HG03442 (cell line): ENCODE data around the gene UPF2.
"Not testable (repeated sequence)": the region's sequence is repeated elsewhere in the genome, so short reads cannot be mapped to it uniquely, and the experiment has no call there.

Experiments
- ATAC-seq: cut with Tn5 transposase; IDR thresholded peaks from one replicate; pipeline ENCODE4 v1.9.1; 2021; ENCODE audit warnings: mild to moderate bottlenecking, moderate library complexity; ENCODE audit not compliant: unreplicated experiment

UPF2 gene

DNA sequence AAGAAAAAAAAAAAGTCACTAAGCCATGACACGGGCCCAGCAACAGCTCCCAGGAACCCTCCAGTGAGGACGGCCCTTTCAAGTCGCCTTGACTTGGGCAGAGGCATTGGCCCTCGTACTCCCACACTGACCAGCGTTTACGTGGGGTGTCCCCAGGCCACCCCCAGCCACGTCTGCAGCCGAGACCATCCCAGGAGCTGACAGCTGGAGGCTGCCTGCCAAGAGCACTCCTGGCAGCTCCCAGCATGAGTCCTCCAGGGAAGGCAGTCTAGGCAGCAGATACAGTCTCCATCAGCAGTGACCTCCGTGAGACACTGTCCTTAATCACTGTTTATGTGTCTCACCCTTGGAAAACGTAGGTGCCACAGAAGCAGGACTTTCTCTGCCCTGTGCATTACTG lies 133.0 kb downstream of the UPF2 start:
- no peak for ATAC-seq

DNA sequence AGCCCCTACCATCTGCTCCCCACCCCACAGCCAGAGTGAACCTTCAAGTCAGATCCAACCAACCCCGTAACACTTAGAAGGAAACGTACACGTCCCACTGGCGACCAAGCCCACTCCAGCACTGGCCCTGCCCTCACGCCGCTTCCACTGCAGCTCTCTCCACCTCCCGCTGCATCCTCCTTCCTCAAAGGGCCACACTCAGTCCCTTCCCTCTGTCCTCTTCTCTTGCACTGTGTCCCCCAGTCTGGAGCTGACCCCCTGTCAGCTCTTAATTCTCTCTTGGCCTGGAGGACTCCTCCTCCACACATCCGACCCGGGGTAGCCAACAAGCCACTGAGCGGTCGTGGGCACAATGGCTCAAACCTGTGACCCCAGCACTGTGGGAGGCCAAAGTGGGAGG lies 133.6 kb downstream of the UPF2 start:
- ATAC-seq: no peak

DNA sequence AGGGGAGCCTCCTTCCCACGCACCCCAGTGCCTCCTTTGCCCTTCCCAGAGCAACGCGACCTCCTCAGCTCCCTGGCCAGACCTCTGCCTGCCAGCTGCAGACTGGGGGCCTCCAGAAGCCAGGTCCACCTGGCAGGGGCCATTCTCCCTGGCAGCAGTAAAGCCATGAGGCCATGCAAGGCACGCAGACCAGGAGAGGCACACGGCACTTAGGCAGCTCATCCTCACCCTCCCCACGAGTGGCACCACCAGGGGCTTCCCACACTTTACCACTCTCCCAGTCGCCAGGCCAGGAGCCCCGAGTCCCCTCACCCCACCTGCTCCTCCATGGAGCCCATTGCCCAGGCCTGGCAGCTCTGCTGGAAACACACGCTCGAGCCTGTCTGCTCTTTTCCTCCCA lies 134.1 kb downstream of the UPF2 start:
- no peak for ATAC-seq

DNA sequence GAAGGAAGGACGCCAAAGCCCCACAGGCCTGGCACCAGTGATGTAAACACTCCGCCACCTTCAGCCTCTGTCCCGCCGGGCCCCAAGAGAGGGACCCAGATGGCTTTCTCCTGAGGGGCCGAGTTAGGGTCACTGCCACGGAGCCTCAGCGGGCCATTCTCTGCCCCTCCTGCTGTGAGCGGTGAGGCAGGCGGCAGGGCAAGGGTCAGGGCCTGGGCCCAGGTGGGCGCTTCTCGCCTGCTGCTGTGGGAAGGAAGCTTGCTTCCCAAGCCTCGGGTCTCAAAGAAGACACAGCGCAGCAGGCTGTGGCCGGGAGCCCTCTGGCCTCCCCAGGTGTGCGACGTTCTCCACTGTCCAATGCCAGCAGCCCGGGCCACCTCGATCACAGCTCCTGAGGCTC lies 134.7 kb downstream of the UPF2 start:
- ATAC-seq: no peak

DNA sequence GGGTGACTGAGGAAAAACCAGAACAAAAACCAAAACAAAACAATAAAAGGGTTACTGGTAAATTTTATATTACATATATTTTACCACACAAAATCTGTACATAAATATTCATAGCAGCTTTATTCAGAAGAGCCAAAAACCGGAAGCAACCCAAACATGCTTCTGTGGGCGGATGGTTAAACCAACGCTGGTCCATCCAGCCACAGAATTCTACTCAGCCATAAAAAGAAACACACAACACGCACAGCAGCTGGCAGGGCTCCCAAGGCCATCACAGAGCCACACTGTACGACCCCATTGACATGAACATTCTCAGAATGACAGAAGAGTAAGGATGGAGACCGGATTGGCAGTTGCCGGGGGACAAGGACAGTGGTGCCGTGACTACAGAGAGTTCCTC lies 135.9 kb downstream of the UPF2 start:
- no peak for ATAC-seq

DNA sequence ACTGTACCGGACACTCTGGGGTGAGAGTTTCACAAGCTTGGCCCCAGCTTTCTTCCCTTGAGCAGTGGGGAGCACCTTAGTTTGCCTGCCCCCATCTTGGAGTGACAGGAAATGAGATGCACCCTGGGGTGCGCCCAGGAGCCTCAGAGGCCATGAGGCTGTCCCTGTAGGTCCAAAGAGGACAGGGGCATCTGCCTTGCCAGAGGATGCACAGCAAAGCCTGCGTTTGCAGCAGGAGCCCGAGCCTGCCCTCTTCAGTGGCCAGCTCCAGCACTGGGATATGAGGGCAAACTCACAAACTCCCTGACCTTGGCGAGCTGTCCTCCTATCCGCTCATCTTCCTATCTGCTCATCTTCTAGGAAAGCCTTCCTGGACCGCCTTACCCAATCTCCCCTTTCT lies 140.0 kb downstream of the UPF2 start:
- ATAC-seq: no peak

DNA sequence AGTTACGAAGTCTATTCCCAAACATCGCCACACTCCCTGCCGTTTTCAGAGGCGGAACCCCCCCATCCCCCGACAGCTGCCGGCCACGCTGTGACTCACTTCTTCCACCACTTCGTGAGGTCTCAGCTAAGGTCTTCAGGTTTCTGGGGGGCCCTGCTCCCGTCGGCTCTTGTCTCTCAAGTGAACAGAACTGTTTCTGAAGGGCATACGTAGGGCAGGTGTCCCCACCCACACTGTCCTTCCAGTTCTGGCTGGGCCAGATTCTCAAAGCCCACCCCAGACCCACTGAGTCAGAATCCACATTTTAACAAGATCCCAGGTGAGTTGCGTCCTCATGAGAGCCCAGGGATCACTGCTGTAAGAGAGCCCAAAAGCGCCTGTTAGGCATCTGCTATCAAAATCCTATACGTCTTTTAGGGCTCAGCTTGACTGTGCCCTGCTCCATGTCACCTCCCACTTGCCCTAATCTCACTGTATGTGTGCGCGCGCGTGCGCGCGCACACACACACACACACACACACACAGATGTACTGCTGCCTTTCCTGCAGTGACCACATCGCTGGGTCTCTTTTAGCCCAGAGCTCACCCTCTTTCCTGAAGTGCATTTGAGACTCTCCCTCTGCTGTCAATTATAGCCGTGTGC lies 140.7 kb downstream of the UPF2 start:
- no peak for ATAC-seq

DNA sequence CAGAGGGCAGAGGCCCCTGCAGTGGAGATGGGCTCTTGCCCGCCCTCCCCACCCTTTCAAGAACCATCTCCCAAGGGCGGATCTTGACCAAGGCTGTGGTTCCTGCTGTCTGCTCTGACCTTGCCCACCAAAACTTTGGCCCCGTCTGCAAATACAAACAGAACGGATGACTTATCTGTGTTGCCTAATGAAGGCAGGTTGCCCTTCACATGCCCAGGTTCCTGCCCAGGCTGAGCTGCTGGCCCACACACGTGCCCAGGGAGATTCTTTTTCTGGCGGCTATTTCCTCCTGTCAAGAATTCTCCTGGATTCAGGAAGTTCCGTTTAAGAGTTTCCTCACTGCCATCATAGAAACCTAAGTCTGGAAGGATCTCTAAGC lies 141.2 kb downstream of the UPF2 start:
- ATAC-seq: no peak

DNA sequence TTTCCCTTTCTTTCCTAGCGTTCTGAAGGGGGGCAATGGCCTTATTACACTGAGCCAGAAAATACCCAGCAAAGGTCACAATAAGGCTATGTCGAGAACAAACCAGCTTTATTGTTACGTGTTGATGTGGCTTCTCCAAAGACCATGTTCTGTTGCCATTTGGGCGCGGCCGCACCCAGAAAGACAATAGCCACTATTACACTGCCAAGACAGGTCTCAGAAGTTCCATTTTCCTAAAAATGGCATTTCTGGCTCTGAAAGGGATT lies 141.6 kb downstream of the UPF2 start:
- no peak for ATAC-seq

DNA sequence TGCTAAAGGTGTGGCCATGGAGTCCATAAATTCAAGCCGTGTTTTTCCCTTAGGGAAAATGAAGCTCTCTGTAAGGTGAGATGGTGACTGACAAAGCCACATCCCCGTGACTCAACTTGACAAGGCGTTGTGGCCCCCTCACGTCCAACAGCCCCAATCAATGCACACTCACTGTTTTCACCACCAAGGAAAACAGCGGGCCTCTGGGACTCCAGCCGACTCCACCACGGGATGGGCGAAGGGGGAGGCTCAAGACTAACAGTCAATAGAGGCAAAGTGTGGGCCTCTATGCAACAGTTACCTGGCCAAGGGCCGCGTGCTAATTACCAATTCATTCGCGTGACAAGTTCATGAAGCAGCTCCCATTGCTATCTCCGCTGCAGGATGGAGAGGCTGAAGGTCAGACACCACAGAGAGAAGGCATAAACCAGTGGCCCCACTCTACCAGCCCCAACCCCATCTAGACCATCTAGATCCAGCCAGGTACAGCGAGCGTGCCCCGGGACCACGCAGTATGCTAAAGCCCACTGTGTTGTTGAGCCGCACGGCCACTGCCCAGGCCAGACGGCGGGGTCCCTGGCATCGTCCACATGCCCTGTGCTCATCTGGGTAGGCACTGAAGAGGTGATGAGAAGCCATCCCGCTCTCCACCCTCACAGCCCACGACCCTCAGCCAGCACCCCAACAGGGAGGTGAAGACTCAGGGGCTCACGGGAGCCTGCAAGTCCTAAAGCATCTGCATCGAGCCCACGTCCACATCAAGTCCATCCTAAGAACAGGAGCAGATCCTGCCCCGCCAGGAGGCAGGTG lies 143.3 kb downstream of the UPF2 start:
- ATAC-seq: no peak

DNA sequence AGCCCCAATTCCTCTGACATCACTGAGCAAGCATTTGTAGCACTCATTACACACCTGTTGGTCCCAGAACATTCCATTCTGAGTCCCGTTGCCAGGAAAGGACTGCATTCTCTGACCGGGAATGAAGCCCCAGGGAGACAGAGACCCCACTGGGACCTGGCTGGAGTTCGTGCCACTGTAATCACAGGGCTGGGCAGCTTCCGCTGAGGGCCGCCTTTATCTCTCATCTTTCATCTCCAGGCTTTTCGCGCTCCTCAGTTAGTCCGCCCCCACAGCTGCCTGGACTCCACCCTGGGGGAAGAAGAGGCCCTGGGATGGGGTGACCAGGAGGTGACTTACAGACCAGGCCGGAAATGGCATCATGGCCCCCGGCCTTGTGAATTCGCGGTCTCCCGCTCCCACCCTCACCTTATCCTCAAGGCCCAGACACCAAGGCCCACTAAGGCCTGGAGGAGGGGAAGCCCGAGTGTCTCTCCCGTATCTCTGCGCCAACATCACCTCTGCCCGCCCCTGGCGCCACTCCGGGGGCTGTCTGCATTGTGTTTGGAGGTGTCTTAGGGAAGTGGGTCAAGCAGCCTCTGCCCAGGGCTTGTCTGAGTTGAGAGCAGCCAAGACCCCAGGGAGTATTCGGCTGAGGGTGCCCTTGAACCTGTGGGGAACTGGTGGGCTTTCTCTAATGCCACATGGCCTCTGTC lies 144.1 kb downstream of the UPF2 start:
- ATAC-seq: no peak

DNA sequence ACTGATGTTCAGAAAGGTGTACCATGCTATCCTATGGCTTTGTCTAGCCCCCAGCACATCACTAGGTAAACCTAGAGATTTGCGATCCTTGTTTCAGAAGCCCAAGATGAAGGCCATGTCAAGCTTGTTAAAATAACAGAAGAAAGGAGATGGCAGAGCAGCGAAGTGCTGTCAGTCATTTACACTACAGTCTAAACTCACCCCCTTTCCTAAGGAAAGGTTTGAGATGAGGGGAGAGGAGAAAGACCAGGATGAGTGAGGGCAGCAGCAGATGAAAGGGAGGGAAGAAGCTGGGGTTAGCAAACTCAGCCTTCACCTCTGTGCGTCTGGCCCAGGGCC lies 144.6 kb downstream of the UPF2 start:
- no peak for ATAC-seq

DNA sequence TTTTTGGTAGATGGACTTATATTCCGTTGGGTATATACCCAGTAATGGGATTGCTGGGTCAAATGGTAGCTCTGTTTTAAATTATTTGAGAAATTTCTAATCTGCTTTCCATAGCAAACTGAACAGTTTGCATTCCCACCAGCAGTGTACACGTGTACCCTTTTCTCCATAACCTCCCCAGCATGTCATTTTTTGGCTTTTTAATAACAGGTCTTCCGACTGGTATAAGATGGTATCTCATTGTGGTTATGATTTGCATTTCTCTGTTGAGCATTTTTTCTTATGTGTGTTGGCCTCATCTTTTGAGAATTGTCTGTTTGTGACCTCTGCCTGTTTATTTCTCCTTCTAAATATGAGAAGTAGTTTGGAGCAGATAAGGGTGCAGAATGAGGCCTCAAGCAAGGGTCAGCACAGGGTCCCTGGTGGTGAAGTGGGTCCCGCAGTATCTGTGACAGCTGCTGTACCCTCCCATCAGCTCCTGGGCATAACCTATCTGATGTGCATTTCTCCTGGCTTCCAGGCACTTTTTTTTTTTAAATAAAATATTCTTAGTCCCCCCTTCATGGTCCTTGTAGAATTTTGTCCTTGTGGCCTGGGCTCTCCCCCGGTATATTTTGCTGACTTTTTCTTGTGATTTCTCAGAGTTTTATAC lies 145.9 kb downstream of the UPF2 start:
- ATAC-seq: no peak

DNA sequence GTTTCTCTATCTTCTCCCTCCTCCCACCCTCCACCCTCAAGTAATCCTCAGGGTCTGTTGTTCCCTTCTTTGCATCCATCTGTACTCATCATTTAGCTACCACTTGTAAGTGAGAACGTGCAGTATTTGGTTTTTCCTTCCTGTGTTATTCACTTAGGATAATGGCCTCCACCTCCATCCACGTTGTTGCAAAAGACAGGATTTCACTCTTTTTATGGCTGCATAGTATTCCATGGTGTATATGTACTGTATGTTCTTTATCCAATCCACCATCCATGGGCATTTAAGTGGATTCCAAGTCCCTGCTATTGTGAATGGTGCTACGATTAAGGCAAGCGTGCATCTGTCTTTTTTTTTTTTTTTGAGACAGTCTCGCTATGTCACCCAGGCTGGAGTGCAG lies 147.0 kb downstream of the UPF2 start:
- no peak for ATAC-seq

DNA sequence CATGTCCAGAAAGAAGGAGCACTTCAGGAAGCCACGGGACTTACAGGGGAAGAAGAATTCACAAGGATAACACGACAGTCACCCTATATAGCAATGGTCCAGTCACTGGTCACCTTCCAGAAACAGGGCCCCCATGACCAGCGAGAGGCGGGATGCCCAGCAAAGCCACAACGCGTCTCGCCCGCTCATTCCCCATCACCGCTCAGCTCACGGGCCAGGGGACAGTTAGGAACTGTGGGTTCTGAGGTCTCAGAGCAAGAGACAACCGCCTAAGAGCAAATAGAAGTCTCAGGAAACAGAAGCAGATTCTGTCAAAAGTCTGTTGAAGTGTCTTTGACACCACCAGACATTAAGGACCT lies 147.5 kb downstream of the UPF2 start:
- ATAC-seq: no peak

DNA sequence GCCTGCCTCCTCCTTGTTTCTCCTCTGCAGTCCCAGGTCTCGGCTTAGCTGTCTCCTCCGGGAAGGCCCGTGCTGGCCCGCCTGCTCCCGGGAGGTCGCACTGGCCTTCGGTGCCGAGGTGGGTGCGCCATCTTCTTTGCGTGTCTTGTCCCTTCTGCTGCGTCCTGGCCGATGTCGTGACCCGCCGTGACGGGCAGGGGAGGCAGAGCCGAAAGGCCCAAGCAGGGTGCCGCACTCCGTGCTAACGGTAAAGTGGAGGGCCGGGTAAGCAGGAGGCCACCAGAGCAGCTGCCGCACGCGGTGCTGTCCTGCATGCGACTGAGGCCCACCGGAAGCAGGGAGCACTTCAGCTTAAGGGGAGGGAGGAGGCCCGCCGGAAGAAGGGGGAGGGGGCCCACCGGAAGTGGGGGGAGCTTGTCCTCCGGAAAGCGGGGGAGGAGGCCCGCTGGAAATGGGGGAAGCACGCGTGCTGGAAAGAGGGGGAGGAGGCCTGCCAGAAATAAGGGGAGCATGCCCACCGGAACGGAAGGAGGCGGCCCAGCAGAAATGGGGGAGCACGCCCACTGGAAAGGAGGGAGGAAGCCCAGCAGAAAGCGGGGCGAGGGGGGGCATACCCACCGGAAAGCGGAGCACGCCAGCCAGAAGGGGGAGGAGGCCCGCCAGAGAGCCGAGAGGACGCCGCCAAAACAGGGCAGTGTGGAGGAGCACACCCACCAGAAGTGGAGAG lies 148.1 kb downstream of the UPF2 start:
- ATAC-seq: no peak

DNA sequence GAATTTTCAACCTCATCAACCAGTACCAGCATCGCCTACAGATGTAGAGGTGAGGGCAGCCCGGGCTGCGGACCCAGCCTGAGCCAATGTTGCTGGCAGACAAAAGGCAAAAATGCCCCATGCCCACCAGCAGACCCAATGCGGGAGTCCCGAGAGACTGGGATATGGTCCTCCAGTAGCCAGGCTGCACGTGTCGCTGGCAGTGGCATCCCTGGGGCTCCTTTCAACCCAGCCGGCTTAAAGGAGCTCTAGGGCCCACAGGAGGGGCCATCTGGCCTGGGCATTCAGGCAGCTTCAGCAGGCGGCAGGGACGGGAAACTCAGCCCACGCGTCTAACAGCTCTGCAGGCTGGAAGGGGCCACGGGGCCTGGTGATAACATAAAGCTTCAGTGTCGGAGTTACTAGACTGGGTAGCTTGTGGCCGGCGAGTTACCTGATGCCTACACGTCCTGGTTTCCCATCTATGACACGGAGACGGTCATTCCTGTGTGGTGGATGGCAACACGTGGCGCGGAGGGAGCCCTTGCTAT lies 148.8 kb downstream of the UPF2 start:
- ATAC-seq: no peak

DNA sequence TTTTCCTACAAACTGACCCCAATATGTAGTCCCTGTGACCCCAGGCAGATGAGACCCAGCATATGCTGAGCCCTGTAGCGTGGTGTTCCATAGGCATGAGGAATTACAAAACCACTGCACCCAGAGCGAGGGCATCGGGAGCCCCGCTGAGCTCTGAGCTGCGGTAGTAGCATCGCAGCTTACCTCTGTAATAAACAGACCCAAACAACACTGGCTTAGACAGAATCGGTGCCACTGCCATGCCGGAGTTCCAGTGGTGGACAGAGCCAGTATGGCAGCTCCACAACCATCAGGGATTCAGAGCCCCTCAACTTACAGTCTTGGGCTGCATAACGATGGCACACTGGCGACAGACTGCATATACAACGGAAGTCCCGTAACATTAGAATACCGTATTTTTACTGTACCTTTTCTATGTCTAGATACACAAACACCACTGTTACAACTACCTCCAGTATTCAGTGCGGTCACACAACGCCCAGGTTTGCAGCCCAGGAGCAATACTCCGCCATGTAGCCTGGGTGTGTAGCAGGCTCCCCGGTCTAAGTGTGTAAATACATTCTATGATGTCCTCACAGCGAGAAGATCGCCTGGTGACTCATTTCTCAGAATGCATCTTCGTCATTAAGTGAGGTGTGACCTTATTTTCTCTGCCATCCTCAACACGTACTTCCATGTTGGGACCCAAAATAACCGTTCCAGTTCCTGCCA lies 150.7 kb downstream of the UPF2 start:
- ATAC-seq: no peak

DNA sequence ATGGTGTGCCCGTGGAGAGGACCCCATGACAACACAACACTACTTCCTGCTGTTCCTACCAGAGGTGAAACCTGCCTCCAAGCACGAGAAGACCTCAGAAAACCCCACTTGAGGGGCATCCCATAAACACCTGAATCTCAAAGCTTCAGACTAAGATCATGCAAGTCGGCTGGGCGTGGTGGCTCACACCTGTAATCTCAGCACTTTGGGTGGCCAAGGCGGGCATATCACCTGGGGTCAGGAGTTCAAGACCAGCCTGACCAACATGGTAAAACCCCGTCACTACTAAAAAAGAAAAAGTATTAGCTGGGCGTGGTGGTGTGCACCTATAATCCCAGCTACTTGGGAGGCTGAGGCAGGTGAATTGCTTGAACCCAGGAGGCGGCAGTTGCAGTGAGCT lies 153.3 kb downstream of the UPF2 start:
- not testable (repeated sequence) for ATAC-seq

DNA sequence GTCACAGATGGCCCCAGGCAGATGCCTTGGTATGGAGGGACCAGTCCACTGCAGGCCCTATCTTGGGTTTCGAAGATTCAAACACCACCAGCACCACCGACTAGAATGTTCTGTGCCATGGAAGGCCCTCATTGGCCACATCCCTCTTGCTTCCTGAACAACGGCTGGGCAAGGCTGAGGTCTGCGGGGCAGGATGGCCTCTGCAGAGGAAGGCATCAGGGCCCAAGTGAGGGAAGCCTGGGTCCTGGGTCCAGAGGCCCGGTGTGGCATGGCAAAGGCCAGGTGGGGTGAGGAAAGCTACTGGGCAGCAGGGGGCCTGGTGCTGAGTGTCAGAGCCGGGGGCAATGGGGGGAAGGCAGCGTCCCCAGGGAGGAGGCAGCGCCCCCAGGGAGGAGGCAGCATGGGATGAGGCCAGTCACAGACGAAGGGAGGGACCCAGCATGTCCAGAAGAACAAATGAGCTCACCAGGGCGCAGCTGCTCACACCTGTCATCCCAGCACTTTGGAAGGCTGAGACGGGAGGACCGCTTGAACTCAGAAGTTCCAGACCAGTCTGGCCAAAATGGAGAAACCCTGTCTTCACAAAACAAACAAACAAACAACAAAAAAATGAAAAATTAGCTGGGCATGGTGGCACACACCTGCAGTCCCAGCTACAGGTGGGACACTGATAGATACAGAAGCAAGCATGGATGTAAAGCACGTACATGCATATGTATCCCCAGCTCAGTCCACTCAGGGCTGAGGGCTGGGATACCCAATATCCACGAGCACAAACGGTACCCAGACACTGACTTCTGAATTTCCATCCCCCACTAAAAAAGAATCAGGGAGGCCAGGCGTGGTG lies 155.0 kb downstream of the UPF2 start:
- ATAC-seq: no peak
